Heart left ventricle (tissue), 16 donors: ENCODE data around the gene THADA. TPM values are rescaled to one million over a fixed set of nuclear protein-coding genes. Genes with fewer than 3 reads are reported as not detected.
A peak's percentile ranks its signal among the peaks of the same experiment; 100 is the strongest.

Experiments
- ATAC-seq, 4 donors: fragments of 200-7000 bp; cut with Tn5 transposase; one replicate each; pipeline ENCODE4 v1.9.1; 2020 to 2022; ENCODE audit warnings: moderate library complexity in 4 of 4, mild to moderate bottlenecking in 3 of 4, moderate number of reproducible peaks in 1 of 4
- DNase-seq, 5 donors: peaks; one replicate each; pipeline ENCODE4 v3.0.0-alpha.2; 2020
- H3K27ac ChIP-seq, 12 donors: fragments of 200-600 bp; sonication (generic) in 4 of 12; one replicate each; pipeline versions ENCODE4 v1.5.0 to v1.8.0; 2016 to 2022; ENCODE audit warnings: mild to moderate bottlenecking in 2 of 12
- H3K27me3 ChIP-seq, 9 donors: fragments of 200-600 bp; sonication (generic) in 2 of 9; one replicate each; pipeline versions ENCODE4 v1.5.1 to v1.8.0; 2016 to 2022; ENCODE audit warnings: mild to moderate bottlenecking in 3 of 9
- H3K36me3 ChIP-seq, 9 donors: fragments of 200-600 bp; sonication (generic) in 2 of 9; one replicate each; pipeline versions ENCODE4 v1.5.0 to v1.8.0; 2018 to 2022; ENCODE audit warnings: mild to moderate bottlenecking in 2 of 9
- H3K4me1 ChIP-seq, 12 donors: fragments of 200-600 bp; sonication (generic) in 4 of 12; one replicate each; pipeline versions ENCODE4 v1.5.0 to v1.8.0; 2016 to 2022; ENCODE audit warnings: mild to moderate bottlenecking in 3 of 12
- H3K4me3 ChIP-seq, 12 donors: fragments of 200-600 bp; sonication (generic) in 4 of 12; one replicate each; pipeline versions ENCODE4 v1.5.0 to v1.8.0; 2017 to 2022; ENCODE audit warnings: mild to moderate bottlenecking in 9 of 12, moderate library complexity in 4 of 12
- H3K9me3 ChIP-seq, 12 donors: fragments of 200-600 bp; sonication (generic) in 4 of 12; one replicate each; pipeline versions ENCODE4 v1.5.0 to v1.8.0; 2016 to 2022; ENCODE audit warnings: mild to moderate bottlenecking in 1 of 12
- CTCF ChIP-seq, 12 donors: fragments of 200-600 bp; sonication (generic) in 4 of 12; IDR thresholded peaks; one replicate each; pipeline versions ENCODE4 v1.5.0 to v1.8.0; 2018 to 2022; ENCODE audit warnings: antibody characterized with exemption in 12 of 12, mild to moderate bottlenecking in 5 of 12
- POLR2A ChIP-seq, 2 donors: fragments of 450-650 bp; IDR thresholded peaks; one replicate each; pipeline ENCODE4 v1.6.1; 2017; ENCODE audit warnings: antibody characterized with exemption in 2 of 2, mild to moderate bottlenecking in 2 of 2, moderate library complexity in 2 of 2
- WGBS, 4 donors: extraction: QIAGEN DNeasy Blood & Tissue Kit in 2 of 4; methylation state at CpG; one replicate each; pipeline versions ENCODE4 v1.1.5 to v1.1.7; 2013 to 2018; 5-methylcytosine and 5-hydroxymethylcytosine counted together
- intact Hi-C, 10 donors: fragments of 100-400 bp; cut with DNase I; formaldehyde crosslinking; loops; one replicate each; pipeline versions ENCODE4 v1.11.1 to v1.14.2; 2022
- polyA plus RNA-seq, 2 donors: library from polyadenylated mRNA; stranded (reverse); fragments of 200-250 nt; gene quantifications; one replicate each; pipeline ENCODE4 v1.2.3, GENCODE V29; 2013
- total RNA-seq, 9 donors: library from RNA; depleted of rRNA in 2 of 9; stranded (reverse); fragments of >200 nt in 2 of 9; fragmentation: NEBNext Ultra II Directional in 3 of 9; extraction: Animal tissue kit (Norgen Biotek cat#: 25700) in 3 of 9; gene quantifications; one replicate each; pipeline versions ENCODE4 v1.1.0 to v1.2.4, GENCODE V29; 2016 to 2023
- donor health status: ischemic (EF 13 %, LVEDD 7.1; RV severe dilation, severe dysfunction).
- donor health status: healthy with polysubstance abuse.
- donor health status: DM: no; HTN: yes; CAD: no.
- donor health status: DM: no; HTN: no; CAD: no.
- donor health status: ischemic (EF 25% LVEDD 6.9; RV normal size, moderate dysfunction).
- donor health status: ischemic (EF 25% LVEDD 5.7; RV mildly dilated, moderate dysfunction).
- donor health status: healthy.
- donor health status: DM: yes; HTN: yes; CAD: no.
- donor health status: ischemic (EF 35%, LVEDD 5.7; RV mildly dilated, moderate dysfunction).
- donor health status: nonischemic (EF 11% LVEDD 7.7; RV severe dilation, severe dysfunction).
- donor health status: DM: yes; HTN: yes; CAD: no.
- donor health status: PGD.
- donor health status: ischemic (EF 29% LVEDD 5.4; RV normal size, mild dysfunction).
- donor health status: nonischemic (EF 23%, LVEDD 6.1; RV moderate dilation, normal function).

THADA gene
- total and polyA plus RNA-seq, 11 donors = 6.8 to 21.4 (median 13.0) TPM

DNA sequence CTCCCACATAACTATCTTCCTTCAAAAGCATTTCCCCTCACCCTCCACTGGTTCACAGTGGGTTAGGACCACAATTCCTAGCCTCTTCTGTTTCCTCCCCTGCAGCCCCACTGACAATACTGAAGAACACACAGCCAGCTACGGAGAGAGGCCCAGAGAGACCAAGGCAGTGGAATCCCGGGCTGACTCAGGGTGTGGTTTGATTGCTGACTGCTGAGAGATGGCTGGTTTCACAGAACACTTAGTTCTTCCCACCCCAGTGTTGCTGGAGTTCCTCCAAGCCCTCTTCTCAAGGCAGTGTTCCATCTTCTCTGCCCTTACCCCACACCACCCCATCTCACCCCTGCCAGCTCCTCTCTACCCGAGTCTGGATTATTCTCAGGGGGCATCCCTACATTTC is 326.1 kb downstream of the THADA start:
- Histone ChIP-seq H3K36me3 (no peaks in the 10 kb centered on the region), H3K4me1 (peaks cover 18 to 73% (median 51%) of the 10 kb centered on the region in 12 donors), H3K4me3 (no peak overlapping the region), H3K9me3 (no peaks in the 10 kb centered on the region), H3K27ac (peak overlapping the region; percentile 63 to 90 (median 78)), H3K27me3 (no peaks in the 10 kb centered on the region)
- ATAC-seq = peak; percentile 84 to 89 (median 88)
- TF ChIP-seq CTCF (IDR thresholded peaks at IDR 0.05) (no peak), POLR2A (IDR thresholded peaks at IDR 0.05) (no peak)
- peak; percentile 43 to 89 (median 73) for DNase-seq
- 7 to 11% (median 9%) methylated on average over 3 of the region's 3 CpGs for WGBS, 4 donors
- intact Hi-C loops = loop anchor here in 4 of 10 donors (5.0 kb wide), 3 partner anchors 58 to 78 kb away; no protein-coding TSS in a partner anchor

GRCh38 chr2:43269074-43269572 is 326.7 kb downstream of the THADA start:
- TF ChIP-seq CTCF (IDR thresholded peaks at IDR 0.05) = peak in 3 of 12 donors; percentile 18 to 28 (median 19)
- TF ChIP-seq POLR2A (IDR thresholded peaks at IDR 0.05) = no peak
- peak overlapping the region; percentile 63 to 90 (median 78) for H3K27ac ChIP-seq
- WGBS, 4 donors = 45 to 54% (median 50%) methylated on average over 14 of the region's 14 CpGs
- ATAC-seq (peak; percentile 51 to 86 (median 84)), DNase-seq (peak; percentile 70 to 94 (median 91))
- intact Hi-C loops = loop anchor here in 4 of 10 donors (5.0 kb wide), 3 partner anchors 58 to 78 kb away; no protein-coding TSS in a partner anchor
- no peaks in the 10 kb centered on the region for H3K27me3 ChIP-seq
- H3K4me1 ChIP-seq = peaks cover 18 to 73% (median 54%) of the 10 kb centered on the region in 12 donors
- H3K4me3 ChIP-seq = no peak overlapping the region
- H3K9me3 ChIP-seq = no peaks in the 10 kb centered on the region
- H3K36me3 ChIP-seq = no peaks in the 10 kb centered on the region

- peaks cover 17 to 69% (median 51%) of the 10 kb centered on the region in 12 donors for H3K4me1 ChIP-seq
- H3K27ac ChIP-seq = peak overlapping the region; percentile 63 to 90 (median 78)
- H3K4me3 ChIP-seq = no peak overlapping the region
- intact Hi-C loops = loop anchor here in 4 of 10 donors (5.0 kb wide), 3 partner anchors 59 to 79 kb away; no protein-coding TSS in a partner anchor
- H3K27me3 ChIP-seq = no peaks in the 10 kb centered on the region
- no peaks in the 10 kb centered on the region for H3K9me3 ChIP-seq
- no peaks in the 10 kb centered on the region for H3K36me3 ChIP-seq
- 74 to 81% (median 77%) methylated on average over 10 of the region's 10 CpGs for WGBS, 4 donors
- peak in 2 of 4 donors; percentile 1 for ATAC-seq
- peak in 1 of 5 donors; percentile 33 for DNase-seq
- TF ChIP-seq CTCF (IDR thresholded peaks at IDR 0.05) (no peak), POLR2A (IDR thresholded peaks at IDR 0.05) (no peak)
Observed at GRCh38 chr2:43268066-43268953, 327.5 kb downstream of the THADA start.

DNA sequence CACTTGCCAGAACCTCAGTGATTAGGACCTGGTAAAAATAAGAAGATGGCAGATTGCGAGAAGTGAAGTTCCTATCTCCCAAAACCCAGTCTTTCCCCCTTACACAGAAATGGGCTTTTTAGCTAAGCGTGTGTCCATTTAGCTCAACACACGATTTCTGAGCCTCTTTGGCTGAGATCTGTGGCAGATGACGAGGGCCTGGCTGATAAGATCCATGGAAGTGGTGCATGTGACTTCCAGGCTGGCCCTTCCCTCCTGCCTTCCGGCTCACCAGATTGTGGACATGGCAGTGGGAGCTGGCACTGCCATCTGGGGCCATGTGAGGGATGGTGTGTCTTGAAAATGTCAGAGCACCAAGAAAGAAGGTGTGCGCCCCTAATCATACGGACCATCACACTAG is 328.5 kb downstream of the THADA start:
- no peak for TF ChIP-seq POLR2A (IDR thresholded peaks at IDR 0.05)
- TF ChIP-seq CTCF (IDR thresholded peaks at IDR 0.05) = no peak
- 75 to 89% (median 82%) methylated on average over 7 of the region's 7 CpGs for WGBS, 4 donors
- H3K9me3 ChIP-seq = no peaks in the 10 kb centered on the region
- no peaks in the 10 kb centered on the region for H3K27me3 ChIP-seq
- H3K4me3 ChIP-seq = no peak overlapping the region
- DNase-seq (peak in 1 of 5 donors; percentile 39), ATAC-seq (no peak)
- peak overlapping the region in 7 of 12 donors; percentile 11 to 90 (median 79) for H3K27ac ChIP-seq
- intact Hi-C loops = loop anchor here in 4 of 10 donors (5.0 kb wide), 3 partner anchors 60 to 80 kb away; no protein-coding TSS in a partner anchor
- peaks cover 15 to 68% (median 53%) of the 10 kb centered on the region in 12 donors for H3K4me1 ChIP-seq
- H3K36me3 ChIP-seq = no peaks in the 10 kb centered on the region
